ENCODE measurements around the gene GPR78. TPM values are rescaled to one million over a fixed set of nuclear protein-coding genes. Genes with fewer than 3 reads are reported as not detected.
A peak's percentile ranks its signal among the peaks of the same experiment; 100 is the strongest.

Gene GPR78
- total and polyA plus RNA-seq, 2 of the 8 experiments (the other 6 are each of a cell fraction or from before 2014, with no cell fraction given) = 1.0 to 3.0 TPM

- Histone ChIP-seq H4K20me1 (replicated peaks in 1 of 2; ENCODE audit: control insufficient read depth in 1 of 2, insufficient read depth in 2 of 2, low read length in 2 of 2) (no peaks in the 10 kb centered on the region), H4K91ac (replicated peaks; ENCODE audit: insufficient read length, low read length) (peak overlapping the region; percentile 29), H3K23me2 (ENCODE audit: low read depth, low read length) (no peaks in the 10 kb centered on the region), H4K8ac (ENCODE audit: extremely low read depth, insufficient read depth, low read length) (0 out of 2 replicates have a peak overlapping the region, but pooled peaks have one; percentile 4), H3K18ac (ENCODE audit: extremely low read depth, low read length) (no peak overlapping the region), H3K4me1 (replicated peaks in 1 of 4; ENCODE audit: control insufficient read depth in 3 of 4, insufficient read depth in 4 of 4, low read length in 3 of 4) (peaks cover 0 to 12% (median 3%) of the 10 kb centered on the region in 4 experiments; a peak in 5 of 7 replicates), H3K27ac (ENCODE audit: low read depth, low read length) (no peak overlapping the region), H2BK5ac (ENCODE audit: low read depth, low read length) (no peak overlapping the region), H3K79me1 (ENCODE audit: low read depth, low read length) (no peaks in the 10 kb centered on the region), H3K36me3 (ENCODE audit: control insufficient read depth in 2 of 4, insufficient read depth in 4 of 4, low read length in 3 of 4) (no peaks in the 10 kb centered on the region), H3K9ac (replicated peaks in 1 of 4; ENCODE audit: extremely low read depth in 1 of 4, low read depth in 3 of 4, low read length in 3 of 4) (no peak overlapping the region; a peak in 1 of 7 replicates), H2BK120ac (replicated peaks; ENCODE audit: low read depth, low read length) (no peak overlapping the region), H3K4me3 (ENCODE audit: extremely low read depth in 1 of 4, insufficient read depth in 2 of 4, low read depth in 3 of 4, low read length in 4 of 4) (no peak overlapping the region), H2AFZ (ENCODE audit: low read length) (no peak overlapping the region), H2AK5ac (ENCODE audit: low read depth, low read length) (no peak overlapping the region), H3K23ac (ENCODE audit: insufficient read length) (no peak overlapping the region), H2BK12ac (ENCODE audit: low read depth, low read length) (0 out of 2 replicates have a peak overlapping the region, but pooled peaks have one; percentile 60), H3K4ac (replicated peaks; ENCODE audit: insufficient read length, low read depth, low read length) (no peak overlapping the region), H2BK15ac (ENCODE audit: low read length) (peak overlapping the region; percentile 61; the same call in 1 of the 2 replicates), H3K14ac (ENCODE audit: insufficient read length) (no peak overlapping the region), H3K9me3 (ENCODE audit: insufficient read depth in 2 of 2, low read depth in 1 of 2, low read length in 1 of 2) (no peaks in the 10 kb centered on the region), H2BK20ac (ENCODE audit: low read length) (0 out of 2 replicates have a peak overlapping the region, but pooled peaks have one; percentile 21), H3K56ac (replicated peaks; ENCODE audit: insufficient read length, low read depth, low read length) (no peak overlapping the region), H3K79me2 (ENCODE audit: control insufficient read depth in 1 of 2, insufficient read depth in 2 of 2, low read length in 2 of 2) (no peaks in the 10 kb centered on the region), H3K27me3 (replicated peaks in 1 of 4; ENCODE audit: control insufficient read depth in 3 of 4, extremely low read depth in 1 of 4, insufficient read depth in 3 of 4, low read length in 3 of 4) (no peaks in the 10 kb centered on the region; a peak in 1 of 7 replicates), H4K5ac (ENCODE audit: insufficient read length, low read depth, low read length) (no peak overlapping the region), H3K4me2 (ENCODE audit: insufficient read depth in 1 of 2, low read depth in 2 of 2, low read length in 2 of 2) (no peak overlapping the region)
- no peak for FAIRE-seq
- 87% methylated on average over 15 of the region's 16 CpGs; no CpG with 5 or more reads in 1 of the 2 experiments for WGBS, 2 experiments (ENCODE audit: extremely low coverage in 1 of 2, insufficient coverage in 1 of 2, insufficient read length in 1 of 2, insufficient replicate concordance in 2 of 2, low coverage in 1 of 2, low lambda C conversion rate in 2 of 2, missing lambda C conversion rate in 1 of 2)
- ChIA-PET POLR2A (ENCODE audit: partially characterized antibody) (interaction anchor here (1.1 to 2.3 kb wide), 3 partner anchors 20 to 120 kb away, joined by 3 to 5 read pairs (median 3); no protein-coding TSS in a partner anchor), CTCF (ENCODE audit: partially characterized antibody) (interaction anchor here (0.8 to 14.7 kb wide), 33 partner anchors 8 to 139 kb away, joined by 3 to 237 read pairs (median 7); partner anchors contain the start of genes CPZ and GPR78)
- DNase-seq (ENCODE audit: low read depth in 1 of 2, low spot score in 2 of 2) = no peak
- TF ChIP-seq JUND (IDR thresholded peaks at IDR 0.05; ENCODE audit: low read length) (no peak), RFX5 (IDR thresholded peaks at IDR 0.05; ENCODE audit: borderline replicate concordance, low read depth, low read length) (no peak), KDM5A (IDR thresholded peaks at IDR 0.05; ENCODE audit: low read length) (no peak), ZNF274 (IDR thresholded peaks at IDR 0.05; ENCODE audit: borderline replicate concordance, extremely low read depth, low read length) (no peak), KDM4A (IDR thresholded peaks at IDR 0.05; ENCODE audit: low read depth, low read length, severe bottlenecking) (no peak), POLR2A (IDR thresholded peaks at IDR 0.05; ENCODE audit: control extremely low read depth in 1 of 2, low read depth in 2 of 2, low read length in 2 of 2) (no peak), FOSL1 (IDR thresholded peaks at IDR 0.05; ENCODE audit: insufficient read depth, low read depth, low read length) (no peak)
- TF ChIP-seq, protein P1, sequence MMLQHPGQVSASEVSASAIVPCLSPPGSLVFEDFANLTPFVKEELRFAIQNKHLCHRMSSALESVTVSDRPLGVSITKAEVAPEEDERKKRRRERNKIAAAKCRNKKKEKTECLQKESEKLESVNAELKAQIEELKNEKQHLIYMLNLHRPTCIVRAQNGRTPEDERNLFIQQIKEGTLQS (IDR thresholded peaks at IDR 0.05; ENCODE audit: insufficient read depth, low read depth, low read length) = no peak
Observed at GRCh38 chr4:8547912-8548730, 32.1 kb upstream of the GPR78 start.

Measured in H1 (cell line).